ENCODE data around the gene SPRED2.

Gene SPRED2

DNA sequence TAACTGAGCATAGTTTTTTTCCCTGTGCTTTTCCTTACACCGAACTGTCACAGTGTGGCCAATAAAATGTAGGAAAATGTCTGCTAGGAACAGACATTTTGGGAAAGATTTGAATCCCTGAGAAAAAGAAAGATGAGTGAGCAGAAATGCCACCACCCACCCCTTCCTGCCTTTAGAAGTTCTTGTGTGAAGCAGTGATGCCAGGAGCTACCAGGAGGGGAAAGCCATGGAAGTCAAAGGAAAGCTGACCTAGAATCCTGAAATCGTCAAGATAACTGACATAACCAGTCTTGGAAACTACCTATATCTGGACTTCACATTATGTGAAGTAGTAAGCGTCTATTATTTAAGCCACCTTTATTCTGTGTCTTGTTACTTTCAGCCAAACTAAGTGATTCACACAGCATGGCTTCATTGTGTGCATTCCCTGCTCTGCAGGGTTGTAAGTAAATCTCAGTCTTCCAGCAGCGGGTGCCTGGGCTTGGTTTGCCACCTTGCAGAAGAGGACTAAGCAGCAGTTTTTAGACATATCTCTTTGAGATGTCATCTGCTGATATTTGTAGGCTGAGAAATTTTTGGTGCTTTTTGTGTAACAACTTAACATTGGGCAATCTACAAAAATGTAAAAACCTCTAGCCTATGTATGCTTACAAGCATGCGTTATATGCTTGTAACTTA, 11.2 kb upstream of the SPRED2 start:
- FAIRE-seq (no peak), DNase-seq (ENCODE audit: low spot score) (no peak)

DNA sequence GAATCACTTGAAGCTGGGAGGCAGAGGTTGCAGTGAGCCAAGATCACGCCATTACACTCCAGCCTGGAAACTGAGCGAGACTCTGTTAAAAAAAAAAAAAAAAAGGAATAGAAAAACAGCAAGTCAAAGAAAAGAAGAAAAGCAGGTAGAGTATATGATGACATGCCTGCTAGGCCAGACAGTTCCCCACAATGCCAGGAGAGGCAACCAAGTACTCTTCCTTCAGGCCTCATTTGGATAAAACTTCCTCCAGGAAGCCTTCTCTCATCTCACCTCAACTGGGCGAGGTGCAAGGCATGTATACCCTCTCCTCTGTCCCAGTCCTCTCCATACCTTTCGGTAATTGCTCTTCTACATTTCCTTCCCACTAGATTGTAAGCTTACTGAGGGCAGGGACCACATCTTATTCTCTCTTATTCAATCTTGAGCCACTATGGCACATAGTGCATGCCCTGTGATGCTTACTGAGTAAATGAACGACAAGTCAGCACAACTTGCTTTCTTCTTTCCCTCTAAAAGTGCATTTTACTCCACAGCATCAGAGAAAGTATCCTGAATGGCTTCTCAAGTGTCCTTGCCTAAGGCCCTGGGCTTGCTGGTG, 10.1 kb upstream of the SPRED2 start:
- FAIRE-seq (no peak), DNase-seq (ENCODE audit: low spot score) (no peak)

DNA sequence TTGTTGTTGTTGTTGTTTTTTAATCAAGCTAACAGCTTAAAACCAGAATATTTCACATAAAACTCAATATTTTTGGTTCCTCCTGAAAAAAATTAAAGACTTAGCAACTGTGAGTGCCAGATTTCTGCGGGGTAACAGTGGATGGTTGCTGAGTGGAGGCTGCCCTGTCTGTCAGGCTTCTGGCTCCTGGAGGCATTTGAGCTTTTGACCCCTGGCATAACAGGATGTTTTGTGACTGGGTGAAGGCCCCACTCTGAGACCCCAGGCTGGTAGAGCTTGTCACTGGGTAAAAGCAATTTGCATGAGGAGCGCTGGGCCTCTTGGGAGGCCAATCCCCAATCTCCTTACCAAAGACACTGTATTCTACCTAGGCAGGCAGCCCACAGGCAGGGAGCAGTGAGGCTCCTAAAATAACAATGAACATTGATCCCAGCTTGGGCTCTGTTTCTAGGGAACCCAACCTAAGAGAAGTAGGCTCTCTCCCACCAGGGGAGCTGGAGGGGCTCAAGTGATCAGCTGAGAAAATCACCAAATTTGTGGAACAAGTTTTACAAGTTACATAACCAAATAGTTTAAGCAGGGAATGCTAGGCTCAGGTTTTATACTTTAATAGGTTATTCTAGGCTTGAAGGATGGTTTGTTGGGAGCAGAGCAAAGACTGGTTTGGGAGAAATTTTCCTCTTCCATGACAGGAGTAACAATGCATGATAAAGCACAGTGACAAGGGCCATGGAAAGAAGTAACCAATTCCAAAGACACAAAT, 5.9 kb upstream of the SPRED2 start:
- no peak for FAIRE-seq
- DNase-seq (ENCODE audit: low spot score): no peak

DNA sequence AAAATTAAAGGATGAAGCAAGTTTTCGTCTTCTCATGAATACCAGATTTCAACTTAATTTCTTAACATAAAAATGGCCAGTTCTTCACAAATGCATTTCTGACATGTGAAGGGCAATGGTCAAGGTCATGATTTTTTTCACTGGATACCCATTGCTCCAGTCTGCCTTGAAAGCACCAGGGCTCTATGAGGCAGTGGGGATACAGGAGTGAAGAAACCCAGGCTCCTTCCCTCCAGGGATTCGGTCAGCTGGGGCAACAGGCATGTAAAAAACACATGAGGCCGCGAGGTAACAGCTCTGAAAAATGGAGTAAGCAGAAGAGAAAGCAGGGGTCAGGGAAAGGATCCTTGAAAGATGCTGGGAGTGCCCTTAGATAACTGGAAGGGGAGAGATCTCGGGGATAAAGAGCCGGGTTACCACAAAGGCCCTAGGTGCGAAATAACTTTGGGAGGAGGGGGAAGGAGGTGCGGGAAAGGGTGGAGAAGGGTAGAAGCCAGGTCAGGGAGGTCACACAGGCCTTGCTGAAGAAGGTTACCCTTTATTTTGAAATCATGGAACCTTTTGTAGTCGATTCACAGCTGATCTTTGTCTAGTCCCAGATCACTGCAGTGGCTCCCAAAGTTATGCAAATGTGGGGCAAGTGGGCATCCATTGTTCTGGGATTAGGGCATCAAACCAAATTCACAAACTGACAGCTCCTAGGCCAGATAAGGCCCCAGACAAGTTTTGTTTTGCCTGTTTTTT, 5.2 kb upstream of the SPRED2 start:
- DNase-seq (ENCODE audit: low spot score): no peak

DNA sequence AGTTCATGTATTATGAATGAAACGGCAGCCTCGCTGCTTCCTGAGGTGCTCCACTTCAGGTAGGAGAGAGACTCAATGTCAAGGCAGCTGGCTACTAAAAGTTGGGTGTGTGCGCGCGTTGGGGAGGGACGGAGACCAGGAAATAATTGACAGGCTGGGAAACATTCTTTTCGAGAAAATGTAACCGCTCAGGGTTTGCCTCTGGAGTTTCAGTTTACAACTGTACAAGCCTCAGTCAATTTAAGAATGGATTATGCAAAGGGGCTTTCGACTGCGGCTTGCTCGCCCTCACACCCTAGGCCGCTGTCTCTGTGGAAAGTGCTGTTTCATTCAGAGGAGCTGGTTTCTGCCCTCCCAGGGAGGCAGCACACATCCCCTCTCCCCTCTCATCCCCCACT, 4.4 kb upstream of the SPRED2 start:
- DNase-seq (ENCODE audit: low spot score): no peak
- no peak for FAIRE-seq

More for the DNA sequence above, 5.2 kb upstream of the SPRED2 start:
- FAIRE-seq: no peak

DNA sequence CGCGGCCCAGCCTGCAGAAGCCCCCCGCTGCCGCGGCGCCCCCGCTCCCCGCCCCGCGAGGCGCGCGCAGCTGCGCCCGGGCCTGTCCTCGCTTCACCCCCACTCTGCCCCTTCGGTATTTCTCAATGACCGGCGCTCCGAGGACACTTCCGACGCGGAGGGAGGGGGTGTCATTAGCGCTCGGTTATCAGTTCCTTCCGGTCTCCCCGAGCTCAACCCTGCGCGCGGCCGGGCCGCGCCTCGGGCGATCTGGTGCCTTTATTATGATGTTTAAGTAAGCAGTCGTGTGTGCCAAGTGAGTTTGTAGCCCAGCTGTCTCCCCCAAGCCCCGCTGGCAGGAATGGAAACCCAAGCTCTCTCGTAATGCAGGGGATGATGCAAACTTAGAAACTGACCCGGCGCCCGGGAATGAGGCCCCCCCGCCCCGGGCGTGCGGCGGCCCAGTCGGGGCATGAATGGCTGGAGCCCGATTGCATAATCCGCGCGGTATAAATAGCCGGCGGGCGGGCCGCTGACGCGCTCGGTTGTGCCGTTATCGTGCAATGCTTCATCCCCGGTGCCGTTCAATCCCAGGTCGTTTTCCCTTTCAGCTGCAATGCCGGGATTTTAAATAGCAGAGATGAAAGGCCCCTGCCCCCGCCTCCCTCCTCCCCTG, 3.9 kb upstream of the SPRED2 start:
- FAIRE-seq (no peak), DNase-seq (ENCODE audit: low spot score) (peak; percentile 57)

DNA sequence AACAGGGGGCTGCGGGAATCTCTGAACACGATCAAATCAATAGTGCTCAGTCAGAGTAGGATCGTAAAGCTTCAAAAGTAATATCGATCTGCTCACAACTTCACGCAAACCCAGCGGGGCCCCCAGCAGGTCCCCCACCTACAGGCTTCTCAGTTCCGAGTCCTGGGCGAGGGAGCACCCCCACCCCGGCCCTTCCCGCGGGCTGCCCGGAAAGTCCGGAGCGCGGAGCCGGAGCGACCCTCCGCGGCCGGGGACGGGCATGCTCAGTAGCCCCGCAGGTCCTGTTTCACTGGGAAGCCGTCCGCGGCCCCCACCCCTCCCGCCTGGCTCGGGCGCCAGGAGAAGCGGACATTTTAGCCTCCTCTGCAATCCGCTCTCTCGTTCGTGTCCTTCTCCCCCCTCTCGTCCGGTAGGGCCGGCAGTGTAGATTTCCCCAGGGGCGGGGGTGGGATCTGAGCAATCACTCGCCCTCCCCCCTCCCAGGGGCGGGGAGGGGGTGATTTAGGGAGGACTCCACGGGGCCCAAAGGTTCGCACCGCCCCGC, 3.3 kb upstream of the SPRED2 start:
- DNase-seq (ENCODE audit: low spot score) (peak; percentile 49), FAIRE-seq (no peak)

DNA sequence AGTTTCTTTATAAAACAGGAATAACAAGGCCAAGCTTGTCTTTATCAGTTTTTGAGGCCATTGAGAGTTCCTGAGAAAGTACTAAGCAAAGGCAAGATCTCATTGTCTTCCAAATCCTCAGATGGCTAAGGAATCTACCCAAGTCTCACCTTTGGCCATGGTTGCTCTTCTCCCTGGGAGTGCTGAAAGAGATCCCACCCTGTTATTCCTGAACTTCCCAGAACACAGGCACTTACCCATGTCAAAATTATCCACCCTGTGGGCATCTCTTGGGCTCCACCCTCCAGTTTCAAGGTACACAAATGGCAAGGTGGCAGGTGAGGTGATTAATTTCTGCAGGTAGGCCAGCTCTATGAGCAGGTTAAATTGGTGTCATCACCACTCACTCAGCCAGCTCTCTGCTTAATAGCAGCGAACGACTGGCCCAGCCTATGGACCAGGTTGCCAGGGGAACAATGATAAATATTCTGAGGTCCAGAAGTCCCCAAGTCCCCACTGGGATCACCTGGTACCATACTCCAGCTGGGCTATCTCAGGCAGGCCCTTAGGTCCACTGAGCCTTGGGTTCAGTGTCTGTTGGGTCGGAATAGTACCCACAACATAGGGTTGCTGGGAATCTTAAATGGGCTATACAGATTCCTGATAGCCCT, 2.3 kb upstream of the SPRED2 start:
- no peak for DNase-seq (ENCODE audit: low spot score)
- no peak for FAIRE-seq

DNA sequence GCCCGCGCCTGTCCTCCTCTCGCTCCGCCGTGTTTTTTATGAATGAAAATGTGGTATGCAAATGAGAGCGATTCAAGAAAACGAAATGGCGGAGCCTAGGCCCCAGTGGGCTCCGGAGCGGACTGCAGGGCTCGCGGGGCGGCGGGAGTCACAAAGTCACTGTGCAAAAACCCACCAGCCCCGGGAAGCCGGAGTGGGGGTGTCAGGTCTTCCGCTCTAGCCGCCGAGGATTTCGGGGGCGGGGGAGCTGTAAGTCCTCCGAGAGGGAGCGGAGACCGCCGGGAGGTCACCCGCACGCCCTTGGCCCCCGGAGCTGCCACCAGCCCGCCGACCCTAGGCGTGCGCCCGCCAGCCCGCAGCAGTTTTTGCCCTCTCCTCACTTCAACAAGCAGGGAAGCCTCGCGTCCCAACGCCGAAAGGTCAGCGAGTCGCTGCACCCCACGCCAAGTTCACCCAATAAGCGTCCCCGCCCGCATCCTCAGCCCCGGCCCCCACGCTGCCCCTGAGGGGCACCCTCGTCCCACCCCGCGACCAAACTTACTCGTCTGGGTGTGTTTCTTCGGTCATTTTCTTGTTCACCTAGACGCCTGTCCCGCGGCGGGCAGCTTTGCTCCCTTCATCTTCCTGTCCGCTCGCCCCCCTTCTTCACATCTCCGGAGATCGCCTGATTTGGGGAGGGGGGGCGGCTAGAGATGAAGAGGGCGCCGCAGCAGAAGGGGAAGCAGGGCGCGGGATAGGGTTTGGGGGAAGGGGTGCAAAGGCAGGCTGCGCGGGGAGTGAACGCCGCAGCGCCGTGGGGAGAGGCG, 775 bp downstream of the SPRED2 start:
- no peak for DNase-seq (ENCODE audit: low spot score)
- no peak for FAIRE-seq

DNA sequence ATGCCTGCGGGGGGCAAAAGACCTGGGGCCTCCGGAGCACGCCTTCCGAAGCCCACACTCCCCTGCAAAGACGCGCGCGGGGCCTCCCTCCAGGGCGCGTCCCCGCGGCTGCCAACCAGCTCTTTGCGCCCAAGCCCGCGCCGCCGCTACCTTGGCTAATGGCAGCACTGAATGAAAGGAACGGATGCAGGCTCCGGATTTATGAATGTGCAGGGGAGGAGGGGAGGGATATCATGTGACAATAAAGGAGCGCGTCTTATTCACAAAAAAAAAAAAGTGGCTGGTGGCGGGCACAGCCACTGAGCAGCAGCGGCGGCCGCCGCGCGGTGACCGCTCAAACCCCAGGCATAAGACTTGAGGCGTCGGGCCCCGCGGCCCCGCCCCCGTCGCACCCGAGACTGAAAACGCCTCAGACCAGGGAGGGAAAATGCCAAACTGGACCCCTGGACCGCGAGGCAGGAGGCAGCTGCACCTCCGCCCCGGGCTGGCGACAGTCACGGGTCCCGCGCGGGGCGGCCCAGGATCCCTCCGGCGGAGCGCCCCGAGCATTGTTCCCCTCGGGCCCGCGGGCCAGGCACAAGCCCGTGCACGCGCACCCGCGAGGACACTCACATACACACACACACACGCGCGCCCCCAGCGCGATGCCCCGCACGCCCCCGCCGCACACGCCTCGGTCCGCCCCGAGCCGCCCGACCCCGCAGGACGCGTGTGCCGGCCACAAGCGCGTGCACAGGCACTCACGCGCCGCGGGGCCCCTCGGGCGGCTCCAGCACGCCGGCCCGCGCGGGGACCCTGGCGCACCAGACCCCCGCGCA, 1.6 kb downstream of the SPRED2 start:
- peak; percentile 67 for DNase-seq (ENCODE audit: low spot score)
- FAIRE-seq: no peak

DNA sequence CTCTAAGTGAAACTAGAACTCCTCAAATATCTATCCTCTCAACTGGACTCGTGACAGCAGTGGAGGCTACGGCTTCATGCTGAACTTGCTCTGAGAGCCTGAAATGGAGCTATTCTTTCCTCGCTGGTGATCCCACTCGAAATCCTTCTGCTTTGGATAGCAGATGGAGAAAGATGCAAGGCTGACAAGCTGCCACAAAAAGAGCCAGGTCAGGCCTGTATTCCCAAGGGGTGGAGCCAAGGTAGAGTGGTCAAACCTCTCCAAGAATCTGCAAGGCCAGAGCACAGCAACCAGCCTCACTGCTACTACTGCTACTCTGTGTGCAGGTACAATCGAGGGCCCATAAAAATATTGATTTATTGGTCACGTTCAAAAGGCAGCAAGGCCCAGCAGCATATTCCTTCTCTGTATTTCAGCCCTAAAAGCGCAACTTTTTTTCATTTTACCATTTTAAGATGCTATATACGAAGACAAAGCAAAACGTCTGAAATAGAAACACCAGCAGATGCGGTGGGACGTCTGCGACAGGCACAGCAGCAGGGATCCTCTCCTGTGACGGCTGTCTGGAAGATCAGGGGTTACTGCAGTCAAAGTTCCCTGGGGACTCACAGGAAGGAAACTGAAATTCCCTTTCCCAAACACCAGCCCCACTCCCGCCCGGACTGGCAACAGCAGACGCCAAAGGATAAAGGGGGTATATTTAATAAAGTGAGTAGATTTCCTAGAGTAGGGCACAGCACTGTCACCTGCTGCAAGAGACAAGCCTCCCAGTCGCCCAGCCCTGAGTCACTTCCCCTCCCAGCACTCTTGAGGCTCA, 2.4 kb downstream of the SPRED2 start:
- FAIRE-seq (no peak), DNase-seq (ENCODE audit: low spot score) (no peak)

DNA sequence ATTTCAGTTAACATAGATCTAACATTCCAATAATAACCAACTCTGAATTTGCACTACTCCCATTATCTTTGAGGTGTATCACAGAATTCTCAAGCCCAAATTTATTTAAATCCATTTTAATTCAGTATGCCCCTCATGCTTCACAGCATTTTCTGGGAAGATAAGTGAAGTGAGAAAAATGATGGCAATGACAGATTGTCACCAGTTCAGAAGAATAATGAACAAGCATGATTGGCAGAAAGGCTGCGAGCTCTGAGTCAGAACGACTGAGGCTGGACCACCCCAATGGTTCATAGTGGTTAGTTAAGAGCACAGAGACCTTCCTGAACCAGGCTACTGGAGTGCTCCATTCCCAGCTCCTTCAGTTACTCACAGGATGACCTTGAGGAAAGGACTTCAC, 4.9 kb downstream of the SPRED2 start:
- FAIRE-seq: no peak

DNA sequence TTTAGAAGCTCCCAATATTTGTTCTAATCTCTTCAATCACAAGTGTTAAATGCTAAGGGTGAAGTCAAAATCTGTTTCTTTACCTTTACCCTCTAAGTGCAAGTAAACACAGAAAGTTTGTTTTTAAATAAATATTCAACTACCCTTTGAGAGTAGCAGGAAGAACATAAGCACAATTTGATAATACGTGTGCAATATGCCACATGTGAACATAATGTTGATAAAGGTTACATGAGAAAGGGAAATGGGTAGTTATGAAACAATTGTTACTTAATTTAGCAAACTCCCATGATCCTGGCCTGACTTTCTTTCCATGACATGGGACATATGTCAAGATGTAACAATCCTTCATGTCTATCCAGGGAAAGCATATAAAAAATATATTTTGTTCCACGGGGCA, 7.1 kb downstream of the SPRED2 start:
- FAIRE-seq (no peak), DNase-seq (ENCODE audit: low spot score) (no peak)

More for the DNA sequence above, 4.9 kb downstream of the SPRED2 start:
- DNase-seq (ENCODE audit: low spot score): no peak

DNA sequence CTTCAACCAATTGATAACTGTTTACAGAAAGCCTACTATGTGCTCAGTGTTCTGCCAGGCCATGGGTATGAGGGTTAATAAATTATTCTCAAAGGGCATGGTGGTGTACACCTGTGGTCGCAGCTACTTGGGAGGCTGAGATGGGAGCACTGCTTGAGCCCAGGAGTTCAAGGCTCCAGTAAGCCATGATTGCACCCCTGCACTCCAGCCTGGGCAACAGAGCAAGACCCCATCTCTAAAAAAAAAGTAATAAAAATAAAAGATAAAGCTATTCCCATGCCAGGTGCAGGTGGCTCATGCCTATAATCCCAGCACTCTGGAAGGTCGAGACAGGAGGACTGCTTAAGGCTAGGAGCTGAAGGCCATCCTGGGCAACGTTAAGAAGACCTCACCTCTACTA, 8.0 kb downstream of the SPRED2 start:
- FAIRE-seq (no peak), DNase-seq (ENCODE audit: low spot score) (no peak)

DNA sequence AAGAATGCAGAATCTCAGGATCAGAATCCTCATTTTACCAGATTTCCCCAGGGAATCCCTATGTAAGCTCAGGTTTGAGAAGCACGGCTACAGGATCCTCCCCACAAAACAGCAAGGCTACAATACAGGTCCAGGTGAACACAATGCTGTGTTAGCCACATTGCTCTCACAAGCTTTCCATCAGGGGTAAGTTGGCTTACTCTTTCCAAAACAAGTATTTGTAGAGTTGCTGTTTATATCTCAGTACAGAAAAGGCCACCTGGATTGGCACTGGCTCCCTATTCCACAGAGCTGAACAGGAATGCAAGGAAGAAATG, 11.0 kb downstream of the SPRED2 start:
- DNase-seq (ENCODE audit: low spot score) (no peak), FAIRE-seq (no peak)

DNA sequence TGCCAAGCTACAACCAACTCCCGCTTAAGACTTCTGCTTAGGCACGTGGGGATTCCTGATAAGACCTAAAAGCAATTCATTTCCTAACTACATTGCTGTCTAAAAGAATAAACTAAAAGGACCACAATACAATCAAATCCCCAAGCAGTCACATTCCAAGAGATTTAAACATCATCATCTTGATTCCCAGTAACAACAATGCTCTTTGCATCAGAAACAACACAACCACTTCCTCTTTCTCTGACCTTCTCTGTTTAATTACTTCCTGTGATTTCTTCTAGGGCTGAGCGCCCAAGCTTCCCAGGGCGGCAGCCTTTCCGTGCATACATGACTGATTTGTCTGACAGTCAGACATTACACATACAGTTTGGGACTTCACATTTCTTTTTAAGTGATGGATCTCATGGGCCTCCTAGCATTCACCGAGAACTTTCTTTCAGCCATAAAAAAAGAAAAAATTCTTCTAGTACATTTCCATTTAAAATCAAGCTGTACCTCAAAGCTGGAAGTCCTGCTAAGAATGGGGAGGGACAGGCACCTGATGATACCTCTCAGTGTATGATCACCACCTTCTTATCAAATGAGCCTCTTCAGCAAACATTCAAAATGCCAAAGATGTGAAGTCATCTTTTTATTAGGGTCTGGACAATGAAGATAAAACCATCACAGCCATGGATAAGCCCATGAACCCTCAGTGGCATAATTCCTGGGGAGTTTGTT, 11.5 kb downstream of the SPRED2 start:
- FAIRE-seq (peak; percentile 77), DNase-seq (ENCODE audit: low spot score) (peak; percentile 71)

DNA sequence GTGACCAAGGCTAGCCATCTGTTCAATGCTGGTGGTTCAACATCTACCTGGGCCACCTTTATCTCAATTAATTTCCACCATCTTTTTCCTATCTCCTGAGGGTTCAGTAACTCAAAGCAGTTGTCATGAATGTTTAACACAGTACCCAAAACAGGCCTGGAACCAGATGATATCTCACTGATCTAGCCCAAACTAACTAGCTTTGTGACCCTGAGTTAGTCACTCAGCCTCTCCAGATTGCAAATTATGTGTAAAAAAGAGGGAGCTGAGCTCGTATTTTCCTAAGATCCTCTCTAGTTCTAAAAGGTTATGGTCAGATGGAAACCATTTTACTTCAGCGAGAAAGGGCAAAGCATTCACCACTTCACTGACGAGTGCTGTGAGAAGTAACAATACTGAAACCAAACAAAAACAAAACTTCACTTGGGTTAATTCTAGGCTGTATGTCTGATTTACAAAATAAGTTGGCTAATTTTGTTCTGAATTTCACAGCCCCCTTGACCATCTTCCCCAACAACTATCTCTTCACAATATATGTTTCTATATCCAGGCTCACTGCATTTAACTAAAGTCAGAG, 14.8 kb downstream of the SPRED2 start:
- DNase-seq (ENCODE audit: low spot score) (no peak), FAIRE-seq (no peak)

Data from RCC 7860 (cell line).